ENCODE results near the gene ZNF655.
A peak's percentile ranks its signal among the peaks of the same experiment; 100 is the strongest.
"Not testable (repeated sequence)": the region's sequence is repeated elsewhere in the genome, so short reads cannot be mapped to it uniquely, and the experiment has no call there.

ZNF655 gene

DNA sequence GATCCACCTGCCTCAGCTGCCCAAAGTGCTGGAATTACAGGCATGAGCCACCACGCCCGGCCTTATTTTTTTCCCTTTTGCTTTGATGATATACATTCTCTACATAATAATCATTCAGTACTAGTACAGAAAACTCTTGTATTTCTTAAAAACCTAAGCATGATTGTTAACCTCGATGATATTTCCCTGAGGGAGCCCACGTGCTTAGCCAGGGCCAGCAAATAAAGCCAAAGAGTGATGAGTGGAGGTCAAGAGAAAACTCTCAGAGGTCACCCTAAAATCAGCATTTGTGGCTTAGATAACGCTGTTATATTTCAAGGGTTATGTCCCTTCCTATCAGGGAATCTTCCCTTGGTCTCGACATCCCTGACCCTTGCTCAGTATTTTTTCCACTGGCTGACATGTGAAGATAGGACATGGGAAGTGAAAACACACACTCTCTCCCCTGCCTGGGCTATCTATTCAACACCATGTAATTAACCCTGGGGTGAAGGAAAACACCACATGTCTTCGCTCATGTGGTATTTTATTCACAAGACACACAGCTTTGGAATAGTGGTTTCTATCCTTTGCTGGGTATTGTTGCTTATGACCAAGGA is 19.1 kb upstream of the ZNF655 start:
- TF ChIP-seq, protein P1, sequence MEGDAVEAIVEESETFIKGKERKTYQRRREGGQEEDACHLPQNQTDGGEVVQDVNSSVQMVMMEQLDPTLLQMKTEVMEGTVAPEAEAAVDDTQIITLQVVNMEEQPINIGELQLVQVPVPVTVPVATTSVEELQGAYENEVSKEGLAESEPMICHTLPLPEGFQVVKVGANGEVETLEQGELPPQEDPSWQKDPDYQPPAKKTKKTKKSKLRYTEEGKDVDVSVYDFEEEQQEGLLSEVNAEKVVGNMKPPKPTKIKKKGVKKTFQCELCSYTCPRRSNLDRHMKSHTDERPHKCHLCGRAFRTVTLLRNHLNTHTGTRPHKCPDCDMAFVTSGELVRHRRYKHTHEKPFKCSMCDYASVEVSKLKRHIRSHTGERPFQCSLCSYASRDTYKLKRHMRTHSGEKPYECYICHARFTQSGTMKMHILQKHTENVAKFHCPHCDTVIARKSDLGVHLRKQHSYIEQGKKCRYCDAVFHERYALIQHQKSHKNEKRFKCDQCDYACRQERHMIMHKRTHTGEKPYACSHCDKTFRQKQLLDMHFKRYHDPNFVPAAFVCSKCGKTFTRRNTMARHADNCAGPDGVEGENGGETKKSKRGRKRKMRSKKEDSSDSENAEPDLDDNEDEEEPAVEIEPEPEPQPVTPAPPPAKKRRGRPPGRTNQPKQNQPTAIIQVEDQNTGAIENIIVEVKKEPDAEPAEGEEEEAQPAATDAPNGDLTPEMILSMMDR (IDR thresholded peaks at IDR 0.05; ENCODE audit: control insufficient read depth, extremely low read depth, insufficient read depth) = no peak
- DNase-seq (ENCODE audit: low read depth) = no peak
- H3K4me3 ChIP-seq (ENCODE audit: low read depth, low read length) = no peak overlapping the region

DNA sequence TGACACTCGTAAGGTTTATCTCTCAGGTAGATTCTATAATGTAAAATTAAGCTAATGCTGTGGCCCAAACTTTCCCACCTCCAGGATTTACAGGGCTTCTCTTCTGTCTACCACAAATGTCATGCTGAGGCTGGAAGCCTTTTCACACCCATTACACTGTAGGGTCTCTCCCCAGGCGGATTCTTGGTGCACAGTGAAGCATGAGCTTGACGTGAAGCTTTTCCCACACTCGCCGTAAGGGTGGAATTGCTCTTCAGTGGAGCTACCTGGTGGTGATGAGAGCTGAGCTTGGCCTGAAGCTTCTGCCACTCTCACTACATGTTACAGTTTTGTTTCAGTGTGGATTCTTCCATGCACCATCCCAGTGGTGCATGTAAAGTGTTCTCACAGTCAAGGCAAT is 17.9 kb upstream of the ZNF655 start:
- H3K4me3 ChIP-seq (ENCODE audit: low read depth, low read length) = no peak overlapping the region
- TF ChIP-seq, protein P1 (IDR thresholded peaks at IDR 0.05; ENCODE audit: control insufficient read depth, extremely low read depth, insufficient read depth) = no peak
- no peak for DNase-seq (ENCODE audit: low read depth)

DNA sequence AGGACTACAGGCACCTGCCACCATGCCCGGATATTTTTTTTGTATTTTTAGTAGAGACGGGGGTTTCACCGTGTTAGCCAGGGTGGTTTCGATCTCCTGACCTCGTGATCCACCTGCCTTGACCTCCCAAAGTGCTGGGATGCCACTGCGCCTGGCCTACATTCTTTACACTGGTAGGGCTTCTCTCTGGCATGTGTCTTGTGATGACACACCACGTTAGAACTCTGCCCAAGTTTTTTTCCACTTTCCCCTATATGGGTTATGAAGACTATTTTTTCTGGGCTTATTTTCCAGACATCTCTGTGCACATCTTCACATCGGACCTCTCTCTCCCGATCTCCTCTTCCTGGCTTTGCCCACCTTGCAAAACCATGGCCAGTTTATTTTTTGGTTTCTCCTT is 17.2 kb upstream of the ZNF655 start:
- DNase-seq (ENCODE audit: low read depth) = no peak
- TF ChIP-seq, protein P1 (IDR thresholded peaks at IDR 0.05; ENCODE audit: control insufficient read depth, extremely low read depth, insufficient read depth) = no peak
- H3K4me3 ChIP-seq (ENCODE audit: low read depth, low read length) = no peak overlapping the region

DNA sequence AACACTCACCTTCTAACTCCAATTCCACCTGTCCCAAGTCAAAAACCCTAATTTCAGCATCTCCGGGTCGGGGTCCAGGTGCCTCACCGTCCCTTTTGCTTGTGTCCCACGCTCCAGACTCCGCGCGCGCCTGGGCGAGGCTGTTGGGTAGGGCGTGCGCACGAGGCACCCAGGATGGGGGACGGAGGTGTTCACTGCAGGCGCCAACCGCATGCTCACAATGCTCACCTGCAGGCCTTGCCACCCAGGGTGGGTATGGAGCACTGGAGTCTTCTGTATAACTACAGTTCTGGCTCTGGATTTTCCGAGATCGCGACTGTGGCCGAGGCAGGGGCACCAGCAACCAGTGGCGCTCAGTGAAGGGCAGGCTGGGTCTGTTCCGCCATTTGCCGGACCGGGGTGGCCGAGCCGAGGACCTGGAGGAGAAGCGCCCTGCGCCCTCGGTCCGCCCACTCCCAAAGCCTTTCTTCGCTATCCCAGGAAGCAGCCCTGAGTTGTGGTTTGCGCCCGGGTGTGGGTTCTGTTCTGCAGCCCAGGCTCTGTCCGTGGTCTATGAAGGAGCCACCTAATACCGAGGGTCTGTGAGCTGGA is 15.3 kb upstream of the ZNF655 start:
- H3K4me3 ChIP-seq (ENCODE audit: low read depth, low read length) = no peak overlapping the region

DNA sequence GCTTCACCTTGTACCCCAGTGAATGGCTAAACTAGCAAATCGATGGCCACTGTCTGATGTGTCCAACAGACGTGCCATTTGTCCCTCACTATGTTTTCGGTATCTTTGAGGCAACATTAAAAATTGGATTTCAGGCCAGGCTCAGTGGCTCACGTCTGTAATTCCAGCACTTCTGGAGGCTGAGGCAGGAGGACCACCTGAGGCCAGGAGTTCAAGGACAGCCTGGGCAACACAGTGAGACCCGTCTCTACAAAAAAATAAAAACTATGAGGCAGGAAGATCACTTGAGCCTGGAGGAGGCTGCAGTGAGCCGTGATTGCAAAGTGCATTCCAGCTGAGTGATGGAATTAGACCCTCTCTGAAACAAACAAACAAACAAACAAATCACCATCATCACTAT is 14.5 kb upstream of the ZNF655 start:
- no peak overlapping the region for H3K4me3 ChIP-seq (ENCODE audit: low read depth, low read length)
- TF ChIP-seq, protein P1 (IDR thresholded peaks at IDR 0.05; ENCODE audit: control insufficient read depth, extremely low read depth, insufficient read depth) = no peak
- no peak for DNase-seq (ENCODE audit: low read depth)

More for the DNA sequence above, 15.3 kb upstream of the ZNF655 start:
- DNase-seq (ENCODE audit: low read depth) = no peak
- TF ChIP-seq, protein P1 (IDR thresholded peaks at IDR 0.05; ENCODE audit: control insufficient read depth, extremely low read depth, insufficient read depth) = no peak

DNA sequence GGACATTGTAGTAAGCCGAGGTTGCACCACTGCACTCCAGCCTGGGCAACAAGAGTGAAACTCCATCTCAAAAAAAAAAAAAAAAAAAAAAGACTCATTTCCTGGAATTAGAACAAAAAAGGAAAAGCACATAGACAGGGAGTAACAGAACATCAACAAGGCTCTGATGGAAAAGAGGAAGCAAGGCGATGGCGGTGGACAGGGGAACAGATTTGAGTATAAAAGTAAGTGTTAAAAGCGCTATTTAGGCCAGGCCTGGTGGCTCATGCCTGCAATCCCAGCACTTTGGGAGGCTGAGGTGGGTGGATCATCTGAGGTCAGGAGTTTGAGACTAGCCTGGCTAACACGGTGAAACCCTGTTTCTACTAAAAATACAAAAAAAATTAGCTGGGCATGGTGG is 13.1 kb upstream of the ZNF655 start:
- not testable (repeated sequence) for H3K4me3 ChIP-seq (ENCODE audit: low read depth, low read length); DNase-seq (ENCODE audit: low read depth)

DNA sequence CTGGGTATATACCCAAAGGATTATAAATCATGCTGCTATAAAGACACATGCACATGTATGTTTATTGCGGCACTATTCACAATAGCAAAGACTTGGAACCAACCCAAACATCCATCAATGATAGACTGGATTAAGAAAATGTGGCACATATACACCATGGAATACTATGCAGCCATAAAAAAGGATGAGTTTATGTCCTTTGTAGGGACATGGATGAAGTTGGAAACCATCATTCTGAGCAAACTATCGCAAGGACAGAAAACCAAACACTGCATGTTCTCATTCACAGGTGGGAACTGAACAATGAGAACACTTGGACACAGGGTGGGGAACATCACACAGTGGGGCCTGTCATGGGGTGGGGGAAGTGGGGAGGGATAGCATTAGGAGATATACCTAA is 8.9 kb upstream of the ZNF655 start:
- DNase-seq (ENCODE audit: low read depth); H3K4me3 ChIP-seq (ENCODE audit: low read depth, low read length): not testable (repeated sequence)

DNA sequence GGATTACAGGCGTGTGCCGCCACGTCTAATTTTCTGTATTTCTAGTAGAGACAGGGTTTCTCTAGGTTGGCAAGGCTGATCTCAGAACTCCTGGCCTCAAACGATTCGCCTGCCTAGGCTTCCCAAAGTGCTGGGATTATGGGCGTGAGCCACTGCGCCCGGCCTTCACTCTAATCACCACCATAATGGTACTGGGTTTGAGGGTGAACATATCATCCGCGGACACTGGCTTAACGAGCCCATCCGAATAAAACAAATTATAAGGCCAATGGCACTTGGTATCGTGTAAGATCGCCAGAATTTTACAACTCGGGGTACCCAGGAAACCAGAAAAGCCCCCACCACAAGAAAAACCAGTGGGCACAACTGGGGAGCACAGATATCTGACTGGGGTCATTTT is 7.1 kb upstream of the ZNF655 start:
- H3K4me3 ChIP-seq (ENCODE audit: low read depth, low read length) = peak overlapping the region; percentile 66
- TF ChIP-seq, protein P1 (IDR thresholded peaks at IDR 0.05; ENCODE audit: control insufficient read depth, extremely low read depth, insufficient read depth) = no peak
- no peak for DNase-seq (ENCODE audit: low read depth)

Data from LNCaP clone FGC (cell line).